ENCODE measurements around the gene SLC35F3.
"Not testable (repeated sequence)": the region's sequence is repeated elsewhere in the genome, so short reads cannot be mapped to it uniquely, and the experiment has no call there.

DNA sequence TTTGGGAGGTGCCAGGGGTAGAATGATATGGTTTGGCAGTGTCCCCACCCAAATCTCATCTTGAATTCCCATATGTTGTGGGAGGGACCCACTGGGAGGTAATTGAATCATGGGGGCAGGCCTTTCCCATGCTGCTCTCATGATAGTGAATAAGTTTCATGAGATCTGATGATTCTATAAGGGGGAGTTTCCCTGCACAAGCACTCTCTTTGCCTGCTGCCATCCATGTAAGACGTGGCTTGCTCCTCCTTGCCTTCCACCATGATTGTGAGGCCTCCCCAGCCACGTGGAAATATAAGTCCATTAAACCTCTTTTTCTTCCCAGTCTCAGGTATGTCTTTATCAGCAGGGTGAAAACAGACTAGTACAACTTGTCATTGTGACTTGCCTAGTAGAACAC is 307.4 kb downstream of the SLC35F3 start:
- TF ChIP-seq, protein P1, sequence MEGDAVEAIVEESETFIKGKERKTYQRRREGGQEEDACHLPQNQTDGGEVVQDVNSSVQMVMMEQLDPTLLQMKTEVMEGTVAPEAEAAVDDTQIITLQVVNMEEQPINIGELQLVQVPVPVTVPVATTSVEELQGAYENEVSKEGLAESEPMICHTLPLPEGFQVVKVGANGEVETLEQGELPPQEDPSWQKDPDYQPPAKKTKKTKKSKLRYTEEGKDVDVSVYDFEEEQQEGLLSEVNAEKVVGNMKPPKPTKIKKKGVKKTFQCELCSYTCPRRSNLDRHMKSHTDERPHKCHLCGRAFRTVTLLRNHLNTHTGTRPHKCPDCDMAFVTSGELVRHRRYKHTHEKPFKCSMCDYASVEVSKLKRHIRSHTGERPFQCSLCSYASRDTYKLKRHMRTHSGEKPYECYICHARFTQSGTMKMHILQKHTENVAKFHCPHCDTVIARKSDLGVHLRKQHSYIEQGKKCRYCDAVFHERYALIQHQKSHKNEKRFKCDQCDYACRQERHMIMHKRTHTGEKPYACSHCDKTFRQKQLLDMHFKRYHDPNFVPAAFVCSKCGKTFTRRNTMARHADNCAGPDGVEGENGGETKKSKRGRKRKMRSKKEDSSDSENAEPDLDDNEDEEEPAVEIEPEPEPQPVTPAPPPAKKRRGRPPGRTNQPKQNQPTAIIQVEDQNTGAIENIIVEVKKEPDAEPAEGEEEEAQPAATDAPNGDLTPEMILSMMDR (optimal IDR thresholded peaks at IDR 0.05 in 1 of 3, IDR thresholded peaks at IDR 0.05 in 1 of 3, conservative IDR thresholded peaks at IDR 0.05 in 1 of 3; ENCODE audit: extremely low read depth in 1 of 3, insufficient read depth in 2 of 3, low read length in 3 of 3) = not testable (repeated sequence)
- not testable (repeated sequence) for TF ChIP-seq EZH2 (IDR thresholded peaks at IDR 0.05; ENCODE audit: low read length)
